OCI-LY1 (cell line): ENCODE data around the gene TMEM150C.

Source experiments
- CTCF ChIP-seq: fragments of 200-600 bp; sonication (generic), shearing (Covaris generic); IDR thresholded peaks from 2 replicates; pipeline ENCODE4 v1.5.1; 2017; ENCODE audit warnings: mild to moderate bottlenecking, antibody characterized with exemption, low read length, moderate library complexity, mixed read lengths
- EZH2 ChIP-seq: fragments of 200-600 bp; sonication (generic), shearing (Covaris generic); IDR thresholded peaks from 2 replicates; pipeline ENCODE4 v1.8.0; 2017; ENCODE audit warnings: borderline replicate concordance, mixed run types, mild to moderate bottlenecking, antibody characterized with exemption, low read length, moderate library complexity, mixed read lengths

GRCh38 chr4:82569076-82569475, 7.3 kb upstream of the TMEM150C start:
- TF ChIP-seq CTCF (no peak), EZH2 (no peak)
